Mesendoderm (in vitro differentiated cells): ENCODE data around the gene FBLN2.

Experiments used
- DNase-seq: peaks from one replicate; pipeline ENCODE4 v3.0.0; 2013
- H2AK5ac ChIP-seq: 2 replicates; pipeline ENCODE4 v1.6.1; 2013; ENCODE audit warnings: low read length, inconsistent platforms
- H2BK120ac ChIP-seq: 2 replicates; pipeline ENCODE4 v1.6.1; 2013; ENCODE audit warnings: low read depth, mild to moderate bottlenecking, low read length, moderate library complexity, mixed read lengths
- H2BK15ac ChIP-seq: replicated peaks from 2 replicates; pipeline ENCODE4 v1.6.1; 2013; ENCODE audit warnings: low read depth, mild to moderate bottlenecking, moderate library complexity
- H2BK5ac ChIP-seq: 2 replicates; pipeline ENCODE4 v1.6.1; 2013; ENCODE audit warnings: low read length, inconsistent platforms
- H3K18ac ChIP-seq: 2 replicates; pipeline ENCODE4 v1.6.1; 2013; ENCODE audit warnings: mild to moderate bottlenecking, low read length, mixed read lengths
- H3K23ac ChIP-seq: one replicate; pipeline ENCODE4 v1.6.1; 2013; ENCODE audit warnings: low read length
- H3K27ac ChIP-seq: 2 replicates; pipeline ENCODE4 v1.5.1; 2013; ENCODE audit warnings: low read depth, mild to moderate bottlenecking, inconsistent platforms, low read length, moderate library complexity
- H3K27me3 ChIP-seq: 2 replicates; pipeline ENCODE4 v1.6.1; 2013; ENCODE audit warnings: low read length, control low read depth, mild to moderate bottlenecking, inconsistent platforms; ENCODE audit not compliant: insufficient read depth, poor library complexity
- H3K36me3 ChIP-seq: 2 replicates; pipeline ENCODE4 v1.6.1; 2013; ENCODE audit warnings: low read length, inconsistent platforms; ENCODE audit not compliant: control insufficient read depth, insufficient read depth
- H3K4ac ChIP-seq: one replicate; pipeline ENCODE4 v1.6.1; 2013; ENCODE audit warnings: low read depth, mild to moderate bottlenecking, low read length, moderate library complexity
- H3K4me1 ChIP-seq: 2 replicates; pipeline ENCODE4 v1.6.1; 2013; ENCODE audit warnings: low read depth, low read length, inconsistent platforms; ENCODE audit not compliant: control insufficient read depth
- H3K4me2 ChIP-seq: 2 replicates; pipeline ENCODE4 v1.6.1; 2013; ENCODE audit warnings: low read length
- H3K4me3 ChIP-seq: 2 replicates; pipeline ENCODE4 v1.5.1; 2013; ENCODE audit warnings: mild to moderate bottlenecking, low read length
- H3K56ac ChIP-seq: one replicate; pipeline ENCODE4 v1.6.1; 2013; ENCODE audit warnings: low read length
- H3K79me1 ChIP-seq: 2 replicates; pipeline ENCODE4 v1.6.1; 2013; ENCODE audit warnings: low read length, inconsistent platforms
- H3K79me2 ChIP-seq: 2 replicates; pipeline ENCODE4 v1.6.1; 2013; ENCODE audit warnings: mild to moderate bottlenecking, low read length; ENCODE audit not compliant: control insufficient read depth, insufficient read depth
- H3K9ac ChIP-seq: 2 replicates; pipeline ENCODE4 v1.6.1; 2013; ENCODE audit warnings: low read length, inconsistent platforms
- H4K5ac ChIP-seq: one replicate; pipeline ENCODE4 v1.6.1; 2013; ENCODE audit warnings: low read length
- H4K8ac ChIP-seq: one replicate; pipeline ENCODE4 v1.6.1; 2013; ENCODE audit warnings: low read depth, mild to moderate bottlenecking, control low read depth, low read length, moderate library complexity
- WGBS: extraction: QIAGEN DNeasy Blood & Tissue Kit; methylation state at CpG from one replicate; pipeline ENCODE4 v1.1.7; 2013; ENCODE audit warnings: low lambda C conversion rate, missing lambda C conversion rate; ENCODE audit not compliant: insufficient coverage; ENCODE audit errors: extremely low coverage; 5-methylcytosine and 5-hydroxymethylcytosine counted together

Gene FBLN2

DNA sequence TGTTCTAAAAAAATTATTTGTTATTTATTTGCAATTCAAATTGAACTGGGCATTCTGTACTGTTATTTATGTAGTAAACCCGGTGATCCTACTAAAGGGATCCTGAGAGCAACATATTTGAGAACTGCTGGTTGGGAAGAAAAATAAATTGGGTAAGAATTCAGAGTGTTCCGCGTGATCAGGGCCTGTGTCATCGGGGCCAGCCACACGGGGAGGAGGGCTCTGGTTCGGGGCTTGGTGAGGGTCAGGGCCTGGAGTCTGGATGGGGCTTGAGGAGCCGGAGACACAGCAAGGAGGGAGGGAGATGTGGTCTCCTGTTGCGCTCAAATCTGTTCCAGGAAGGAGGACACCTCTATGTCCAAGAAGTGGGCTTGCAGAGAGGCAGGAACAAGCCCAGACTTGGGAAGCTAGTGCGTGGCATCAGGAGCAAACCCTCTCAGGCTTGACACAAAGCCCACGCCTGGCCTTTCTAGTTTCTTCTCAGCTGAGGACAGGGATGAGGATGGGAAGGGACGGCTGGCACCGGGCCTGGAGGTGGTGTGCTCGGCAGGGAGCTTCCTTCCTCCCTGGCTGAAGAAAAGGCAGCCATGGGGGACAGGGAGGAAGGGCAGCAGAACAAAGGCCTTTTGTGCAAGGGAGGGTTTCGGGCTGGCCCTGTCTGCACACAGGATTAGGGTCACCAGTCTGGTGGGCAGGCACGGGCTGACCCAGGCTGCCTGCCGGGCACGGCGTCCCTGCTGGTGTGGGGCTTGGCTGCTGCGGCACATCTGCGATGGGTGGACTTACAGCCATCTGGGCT, 22.9 kb upstream of the FBLN2 start:
- peak overlapping the region; percentile 2 for H3K9ac ChIP-seq
- no peaks in the 10 kb centered on the region for H3K79me2 ChIP-seq
- H2AK5ac ChIP-seq = no peak overlapping the region
- no peak overlapping the region for H3K27ac ChIP-seq
- no peaks in the 10 kb centered on the region for H3K79me1 ChIP-seq
- H3K4me3 ChIP-seq = no peak overlapping the region
- peak overlapping the region; percentile 18 for H3K18ac ChIP-seq
- no peak overlapping the region for H3K23ac ChIP-seq
- no peak overlapping the region for H2BK120ac ChIP-seq
- no peaks in the 10 kb centered on the region for H3K36me3 ChIP-seq
- H3K27me3 ChIP-seq = no peaks in the 10 kb centered on the region
- peak overlapping the region; percentile 28 for H3K4ac ChIP-seq
- H4K8ac ChIP-seq = no peak overlapping the region
- H3K4me2 ChIP-seq = no peak overlapping the region
- WGBS = no CpG with 5 or more reads among the region's 20 CpGs
- no peak overlapping the region for H4K5ac ChIP-seq
- H3K56ac ChIP-seq = peak overlapping the region; percentile 61
- no peak overlapping the region for H2BK15ac ChIP-seq
- H2BK5ac ChIP-seq = no peak overlapping the region
- no peak for DNase-seq
- H3K4me1 ChIP-seq = no peaks in the 10 kb centered on the region

DNA sequence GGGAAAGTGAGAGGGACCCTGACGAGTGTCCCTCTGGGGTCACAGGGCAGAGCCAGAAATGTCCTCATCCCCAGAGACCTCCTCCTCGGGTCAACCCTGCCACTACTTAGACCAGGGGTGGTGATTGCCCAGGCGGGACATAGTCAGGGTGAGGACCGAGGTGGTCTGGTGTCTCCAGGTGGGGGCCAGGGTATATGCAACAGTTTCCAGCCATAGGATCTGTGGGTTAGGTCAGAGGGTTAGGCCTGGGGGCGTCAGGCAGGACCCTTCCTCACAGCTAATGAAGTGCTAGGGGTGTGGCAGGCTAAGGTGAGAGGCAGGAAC, 22.3 kb upstream of the FBLN2 start:
- H3K79me2 ChIP-seq = no peaks in the 10 kb centered on the region
- H3K36me3 ChIP-seq = no peaks in the 10 kb centered on the region
- no peak overlapping the region for H3K27ac ChIP-seq
- H4K5ac ChIP-seq = no peak overlapping the region
- H3K56ac ChIP-seq = peak overlapping the region; percentile 61
- no peak overlapping the region for H2BK5ac ChIP-seq
- no peak overlapping the region for H4K8ac ChIP-seq
- no peak overlapping the region for H3K4me3 ChIP-seq
- H3K4ac ChIP-seq = no peak overlapping the region
- H2BK120ac ChIP-seq = no peak overlapping the region
- H3K18ac ChIP-seq = no peak overlapping the region
- DNase-seq = no peak
- no peak overlapping the region for H2BK15ac ChIP-seq
- no peaks in the 10 kb centered on the region for H3K4me1 ChIP-seq
- H3K9ac ChIP-seq = no peak overlapping the region
- no peaks in the 10 kb centered on the region for H3K27me3 ChIP-seq
- no peaks in the 10 kb centered on the region for H3K79me1 ChIP-seq
- WGBS = no CpG with 5 or more reads among the region's 5 CpGs
- H3K23ac ChIP-seq = no peak overlapping the region
- H2AK5ac ChIP-seq = no peak overlapping the region
- no peak overlapping the region for H3K4me2 ChIP-seq

- H3K4me1 ChIP-seq = no peaks in the 10 kb centered on the region
- peak overlapping the region; percentile 30 for H3K23ac ChIP-seq
- H2AK5ac ChIP-seq = no peak overlapping the region
- no peaks in the 10 kb centered on the region for H3K79me2 ChIP-seq
- H3K4me3 ChIP-seq = no peak overlapping the region
- H3K27me3 ChIP-seq = no peaks in the 10 kb centered on the region
- no peaks in the 10 kb centered on the region for H3K79me1 ChIP-seq
- no peak overlapping the region for H3K18ac ChIP-seq
- H3K4ac ChIP-seq = no peak overlapping the region
- H3K4me2 ChIP-seq = no peak overlapping the region
- H2BK5ac ChIP-seq = no peak overlapping the region
- no CpG with 5 or more reads among the region's 11 CpGs for WGBS
- H3K56ac ChIP-seq = peak overlapping the region; percentile 73
- H3K9ac ChIP-seq = peak overlapping the region; percentile 40
- H3K27ac ChIP-seq = no peak overlapping the region
- peak; percentile 96 for DNase-seq
- no peak overlapping the region for H2BK15ac ChIP-seq
- no peaks in the 10 kb centered on the region for H3K36me3 ChIP-seq
- no peak overlapping the region for H4K8ac ChIP-seq
- peak overlapping the region; percentile 21 for H4K5ac ChIP-seq
- no peak overlapping the region for H2BK120ac ChIP-seq
Measured at GRCh38 chr3:13528217-13528867, 20.6 kb upstream of the FBLN2 start.

DNA sequence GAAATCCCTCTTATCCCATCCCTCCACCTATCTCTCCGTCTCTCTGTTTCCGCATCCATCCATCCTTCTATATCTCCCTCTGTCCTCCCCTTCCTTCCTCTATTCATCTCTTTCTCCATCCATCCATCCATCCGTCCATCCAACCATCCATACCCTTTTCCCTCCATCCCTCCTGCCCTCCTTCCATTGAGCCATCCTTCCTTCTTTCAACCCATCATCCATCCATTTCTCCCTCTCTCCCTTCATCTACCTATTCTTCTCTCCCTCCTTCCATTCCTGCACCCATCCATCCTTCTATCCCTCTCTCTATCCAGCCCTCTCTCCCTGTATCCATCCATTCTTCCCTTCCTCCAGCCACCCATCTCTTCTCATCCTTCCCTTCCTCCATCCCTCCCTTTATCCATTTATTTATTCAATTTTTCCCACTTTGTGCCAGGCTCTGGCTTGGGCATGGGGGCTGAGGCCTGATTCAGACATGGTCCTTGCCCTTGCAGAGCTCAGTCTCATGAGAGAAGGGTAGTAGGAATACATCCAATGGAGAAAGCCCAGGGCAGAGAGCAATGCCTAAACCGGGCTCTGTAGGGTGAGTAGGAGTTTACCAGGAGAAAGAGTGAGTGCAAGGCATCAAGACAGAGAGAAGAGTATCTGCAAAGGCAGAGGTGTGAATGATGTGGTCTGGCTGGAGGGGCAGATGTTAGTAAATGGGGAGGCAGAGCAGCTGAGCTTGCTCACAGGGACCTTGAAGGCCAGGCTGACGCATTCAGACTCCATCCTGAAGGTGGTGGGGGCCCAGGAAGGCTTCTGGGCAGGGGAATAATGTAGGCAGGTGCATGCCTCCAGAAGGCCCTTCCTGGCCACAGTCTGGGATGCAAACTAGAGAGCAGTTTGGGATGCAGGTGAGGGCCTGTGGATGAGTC, 19.5 kb upstream of the FBLN2 start:
- H2AK5ac ChIP-seq = peak overlapping the region; percentile 90
- H3K9ac ChIP-seq = no peak overlapping the region
- no peak overlapping the region for H3K18ac ChIP-seq
- H4K8ac ChIP-seq = no peak overlapping the region
- H3K79me2 ChIP-seq = no peaks in the 10 kb centered on the region
- no peak overlapping the region for H3K23ac ChIP-seq
- no peak overlapping the region for H4K5ac ChIP-seq
- H2BK120ac ChIP-seq = no peak overlapping the region
- no peaks in the 10 kb centered on the region for H3K4me1 ChIP-seq
- H3K27ac ChIP-seq = no peak overlapping the region
- H3K4me3 ChIP-seq = no peak overlapping the region
- no peak overlapping the region for H2BK15ac ChIP-seq
- H3K36me3 ChIP-seq = no peaks in the 10 kb centered on the region
- H3K27me3 ChIP-seq = no peaks in the 10 kb centered on the region
- H3K4me2 ChIP-seq = no peak overlapping the region
- H3K79me1 ChIP-seq = no peaks in the 10 kb centered on the region
- H3K56ac ChIP-seq = peak overlapping the region; percentile 44
- WGBS = 100% methylated on average over 1 of the region's 5 CpGs
- DNase-seq = no peak
- no peak overlapping the region for H3K4ac ChIP-seq
- H2BK5ac ChIP-seq = no peak overlapping the region

DNA sequence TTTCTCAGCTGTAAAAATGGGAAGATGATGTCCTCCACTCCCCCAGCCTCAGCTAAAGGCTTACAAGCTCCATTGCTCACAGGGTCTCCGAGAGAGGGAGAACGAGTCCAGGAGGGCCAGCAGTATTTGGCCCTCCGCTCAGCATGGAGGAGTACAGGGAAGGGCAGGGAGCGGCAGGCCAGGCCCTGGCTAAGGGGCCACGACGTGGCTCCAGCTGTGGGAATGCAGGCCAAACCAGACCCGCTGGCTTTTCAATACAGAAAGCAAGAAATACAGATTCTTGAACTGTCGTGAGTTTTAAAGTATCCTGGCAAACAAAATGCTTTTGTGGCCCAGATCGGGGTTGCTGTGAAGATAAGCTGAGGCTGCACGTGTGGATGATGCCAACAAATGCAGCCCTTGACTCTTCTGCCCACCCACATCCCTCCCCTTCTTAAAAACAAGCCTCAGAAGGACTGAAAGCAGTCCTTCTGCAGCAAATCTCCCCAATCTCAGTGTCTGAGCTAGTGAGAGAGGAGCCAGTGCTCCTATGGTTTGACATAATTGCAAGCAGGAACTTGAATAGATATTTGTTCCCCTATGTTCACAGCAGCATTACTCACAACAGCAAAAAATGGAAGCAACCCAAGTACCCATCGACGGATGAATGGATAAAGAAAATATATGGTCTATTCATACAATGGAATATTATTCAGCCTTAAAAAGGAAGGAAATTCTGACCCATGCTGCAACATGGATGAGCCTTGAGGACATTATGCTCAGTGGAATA, 18.5 kb upstream of the FBLN2 start:
- Histone ChIP-seq H3K18ac (no peak overlapping the region), H4K5ac (no peak overlapping the region), H3K27ac (no peak overlapping the region), H3K4me1 (no peaks in the 10 kb centered on the region), H3K9ac (no peak overlapping the region), H4K8ac (no peak overlapping the region), H2BK5ac (no peak overlapping the region), H3K36me3 (no peaks in the 10 kb centered on the region), H2BK15ac (no peak overlapping the region), H3K56ac (no peak overlapping the region), H3K4me3 (no peak overlapping the region), H3K79me2 (no peaks in the 10 kb centered on the region), H2BK120ac (no peak overlapping the region), H3K4me2 (no peak overlapping the region), H2AK5ac (no peak overlapping the region), H3K4ac (no peak overlapping the region), H3K23ac (no peak overlapping the region), H3K27me3 (no peaks in the 10 kb centered on the region), H3K79me1 (no peaks in the 10 kb centered on the region)
- DNase-seq = no peak
- WGBS = no CpG with 5 or more reads among the region's 12 CpGs
